Pancreas (tissue), 10 donors: ENCODE results near the gene MBD3. TPM values are rescaled to one million over a fixed set of nuclear protein-coding genes. Genes with fewer than 3 reads are reported as not detected.
A peak's percentile ranks its signal among the peaks of the same experiment; 100 is the strongest.

Source experiments
- ATAC-seq, 4 donors: fragments of 200-7000 bp; cut with Tn5 transposase; one replicate each; pipeline versions ENCODE4 v1.8.0 to v1.9.1; 2020; ENCODE audit warnings: mild to moderate bottlenecking in 4 of 4, moderate library complexity in 4 of 4
- DNase-seq, 6 donors: peaks; one replicate each; pipeline ENCODE4 v3.0.0-alpha.2; 2020
- FAIRE-seq: peaks from 2 replicates; lab custom pipeline; 2012; peaks lifted over from hg19 to GRCh38; lab: Jason Lieb, UNC
- H3K27ac ChIP-seq, 4 donors: fragments of 200-600 bp; sonication (generic); 1 replicate in 3 of 4; 2 replicates in 1 of 4; pipeline versions ENCODE4 v1.5.0 to v1.8.0; 2020
- H3K27me3 ChIP-seq, 4 donors: fragments of 200-600 bp; one replicate each; pipeline ENCODE4 v1.8.0; 2021
- H3K36me3 ChIP-seq, 3 donors: fragments of 200-600 bp; sonication (generic) in 1 of 3; one replicate each; pipeline versions ENCODE4 v1.5.0 to v1.8.0; 2020 to 2021
- H3K4me1 ChIP-seq, 3 donors: fragments of 200-600 bp; one replicate each; pipeline ENCODE4 v1.8.0; 2021
- H3K4me3 ChIP-seq, 4 donors: fragments of 200-600 bp; sonication (generic) in 2 of 4; one replicate each; pipeline versions ENCODE4 v1.5.0 to v1.8.0; 2020 to 2021
- H3K9me3 ChIP-seq, 4 donors: fragments of 200-600 bp; one replicate each; pipeline ENCODE4 v1.8.0; 2021
- WGBS, 2 donors: extraction: QIAGEN DNeasy Blood & Tissue Kit; methylation state at CpG; one replicate each; pipeline ENCODE4 v1.1.7; 2013; 5-methylcytosine and 5-hydroxymethylcytosine counted together
- intact Hi-C, 3 donors: fragments of 100-400 bp; cut with DNase I; formaldehyde crosslinking; loops; one replicate each; pipeline versions ENCODE4 v1.11.1 to v1.14.2; 2022
- polyA plus RNA-seq, 2 donors: library from polyadenylated mRNA; stranded (reverse); fragments of 200-250 nt; gene quantifications; one replicate each; pipeline ENCODE4 v1.2.3, GENCODE V29; 2013
- total RNA-seq, 6 donors: library from RNA; stranded (reverse); fragmentation: NEBNext Ultra II Directional in 4 of 6; extraction: Animal tissue kit (Norgen Biotek cat#: 25700) in 4 of 6; gene quantifications; one replicate each; pipeline versions ENCODE4 v1.2.1 to v1.2.4, GENCODE V29; 2021 to 2023
- TF ChIP-seq, protein P1 (sequence below), 4 donors: fragments of 200-600 bp; sonication (generic) in 3 of 4; IDR thresholded peaks; one replicate each; pipeline versions ENCODE4 v1.5.0 to v1.8.0; 2021; ENCODE audit warnings: antibody characterized with exemption in 4 of 4
- donor health status: healthy with polysubstance abuse.
- donor health status: DM: no; HTN: no; CAD: no; lungs with moderate emphysema.
- donor health status: DM: no; HTN: no; CAD: no.
- donor health status: control.
- donor health status: control.
- donor health status: Bipolar disorder and iron deficiency.
- donor health status: DM: yes; HTN: yes; CAD: no.
- donor health status: DM: no; HTN: no; CAD: no.
- donor health status: DM: no; HTN: no; CAD: no.
- donor health status: DM: yes; HTN: yes; CAD: no.

The MBD3 gene
- total and polyA plus RNA-seq, 8 donors, result 17.4 to 113 (median 30.2) TPM

GRCh38 chr19:1612114-1613086 is 19.7 kb upstream of the MBD3 start:
- WGBS, 2 donors, result 94 to 95% methylated on average over 38 to 39 of the region's 39 CpGs
- no peak for ATAC-seq
- Histone ChIP-seq H3K36me3 (peaks cover 0 to 33% (median 4%) of the 10 kb centered on the region in 3 donors), H3K27me3 (no peaks in the 10 kb centered on the region), H3K9me3 (no peaks in the 10 kb centered on the region), H3K4me3 (no peak overlapping the region), H3K4me1 (no peaks in the 10 kb centered on the region), H3K27ac (no peak overlapping the region)
- TF ChIP-seq, protein P1, sequence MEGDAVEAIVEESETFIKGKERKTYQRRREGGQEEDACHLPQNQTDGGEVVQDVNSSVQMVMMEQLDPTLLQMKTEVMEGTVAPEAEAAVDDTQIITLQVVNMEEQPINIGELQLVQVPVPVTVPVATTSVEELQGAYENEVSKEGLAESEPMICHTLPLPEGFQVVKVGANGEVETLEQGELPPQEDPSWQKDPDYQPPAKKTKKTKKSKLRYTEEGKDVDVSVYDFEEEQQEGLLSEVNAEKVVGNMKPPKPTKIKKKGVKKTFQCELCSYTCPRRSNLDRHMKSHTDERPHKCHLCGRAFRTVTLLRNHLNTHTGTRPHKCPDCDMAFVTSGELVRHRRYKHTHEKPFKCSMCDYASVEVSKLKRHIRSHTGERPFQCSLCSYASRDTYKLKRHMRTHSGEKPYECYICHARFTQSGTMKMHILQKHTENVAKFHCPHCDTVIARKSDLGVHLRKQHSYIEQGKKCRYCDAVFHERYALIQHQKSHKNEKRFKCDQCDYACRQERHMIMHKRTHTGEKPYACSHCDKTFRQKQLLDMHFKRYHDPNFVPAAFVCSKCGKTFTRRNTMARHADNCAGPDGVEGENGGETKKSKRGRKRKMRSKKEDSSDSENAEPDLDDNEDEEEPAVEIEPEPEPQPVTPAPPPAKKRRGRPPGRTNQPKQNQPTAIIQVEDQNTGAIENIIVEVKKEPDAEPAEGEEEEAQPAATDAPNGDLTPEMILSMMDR (IDR thresholded peaks at IDR 0.05), result no peak
- intact Hi-C loops, result no loop called here
- no peak for FAIRE-seq
- DNase-seq, result no peak

GRCh38 chr19:1611353-1611752 is 18.7 kb upstream of the MBD3 start:
- Histone ChIP-seq H3K4me3 (no peak overlapping the region), H3K36me3 (peaks cover 0 to 33% (median 4%) of the 10 kb centered on the region in 3 donors), H3K9me3 (no peaks in the 10 kb centered on the region), H3K27ac (no peak overlapping the region), H3K27me3 (no peaks in the 10 kb centered on the region), H3K4me1 (peaks cover 0 to 1% (median under 1%) of the 10 kb centered on the region in 3 donors)
- DNase-seq (peak in 1 of 6 donors; percentile 12), ATAC-seq (no peak), FAIRE-seq (no peak)
- TF ChIP-seq, protein P1 (IDR thresholded peaks at IDR 0.05), result no peak
- intact Hi-C loops, result no loop called here
- 93 to 95% methylated on average over 12 to 15 of the region's 15 CpGs for WGBS, 2 donors

GRCh38 chr19:1610579-1610978 is 17.9 kb upstream of the MBD3 start:
- Histone ChIP-seq H3K36me3 (peaks cover 0 to 32% (median 4%) of the 10 kb centered on the region in 3 donors), H3K27ac (no peak overlapping the region), H3K4me1 (peaks cover 0 to 5% (median 4%) of the 10 kb centered on the region in 3 donors), H3K9me3 (no peaks in the 10 kb centered on the region), H3K27me3 (no peaks in the 10 kb centered on the region), H3K4me3 (no peak overlapping the region)
- FAIRE-seq (no peak), DNase-seq (no peak), ATAC-seq (no peak)
- TF ChIP-seq, protein P1 (IDR thresholded peaks at IDR 0.05), result no peak
- 74 to 78% methylated on average over 10 to 11 of the region's 11 CpGs for WGBS, 2 donors
- intact Hi-C loops, result no loop called here

GRCh38 chr19:1609680-1610474 is 17.2 kb upstream of the MBD3 start:
- DNase-seq, result no peak
- no peak for ATAC-seq
- Histone ChIP-seq H3K4me1 (peaks cover 0 to 5% (median 4%) of the 10 kb centered on the region in 3 donors), H3K27me3 (no peaks in the 10 kb centered on the region), H3K4me3 (no peak overlapping the region), H3K36me3 (peaks cover 0 to 25% (median 4%) of the 10 kb centered on the region in 3 donors), H3K27ac (no peak overlapping the region), H3K9me3 (no peaks in the 10 kb centered on the region)
- intact Hi-C loops, result no loop called here
- FAIRE-seq, result no peak
- WGBS, 2 donors, result 88 to 95% methylated on average over 16 of the region's 16 CpGs
- TF ChIP-seq, protein P1 (IDR thresholded peaks at IDR 0.05), result no peak
